Prostate gland (tissue), 2 donors: ENCODE data around the gene HSF2. TPM values are rescaled to one million over a fixed set of nuclear protein-coding genes. Genes with fewer than 3 reads are reported as not detected.

ENCODE experiments used
- DNase-seq: peaks from one replicate; pipeline ENCODE4 v3.0.0-alpha.2; 2019; ENCODE audit warnings: low spot score
- H3K27ac ChIP-seq, 2 donors: fragments of 200-600 bp; sonication (generic); 2 replicates each; pipeline ENCODE4 v1.5.1; 2017 to 2019
- H3K27me3 ChIP-seq: fragments of 200-600 bp; sonication (generic); replicated peaks from 2 replicates; pipeline ENCODE4 v1.5.1; 2019; ENCODE audit not compliant: insufficient read depth
- H3K36me3 ChIP-seq, 2 donors: fragments of 200-600 bp; sonication (generic); 1 replicate in 1 of 2; 2 replicates in 1 of 2; pipeline versions ENCODE4 v1.5.1 to v1.8.1; 2017 to 2019
- H3K4me1 ChIP-seq: fragments of 200-600 bp; sonication (generic); replicated peaks from 2 replicates; pipeline ENCODE4 v1.5.1; 2019
- H3K4me3 ChIP-seq, 2 donors: fragments of 200-600 bp; sonication (generic); 2 replicates each; pipeline ENCODE4 v1.5.1; 2017 to 2019
- H3K9me3 ChIP-seq: fragments of 200-600 bp; sonication (generic); 2 replicates; pipeline ENCODE4 v1.5.1; 2017
- CTCF ChIP-seq, 4 experiments: fragments of 200-600 bp in 2 of 4; fragments of 450-650 bp in 2 of 4; sonication (generic) in 2 of 4; IDR thresholded peaks; 1 replicate in 3 of 4; 2 replicates in 1 of 4; pipeline ENCODE4 v1.5.1; 2016 to 2019; ENCODE audit warnings: antibody characterized with exemption in 4 of 4, mild to moderate bottlenecking in 2 of 4, moderate library complexity in 2 of 4
- POLR2A ChIP-seq: fragments of 450-650 bp; IDR thresholded peaks from one replicate; pipeline ENCODE4 v1.6.1; 2016; ENCODE audit warnings: antibody characterized with exemption, mild to moderate bottlenecking
- POLR2AphosphoS5 ChIP-seq: sonication (generic); formaldehyde crosslinking; IDR thresholded peaks from one replicate; pipeline ENCODE4 v1.6.1; 2017; ENCODE audit warnings: antibody characterized with exemption
- WGBS: methylation state at CpG from one replicate; pipeline ENCODE4 v1.1.5; 2018; 5-methylcytosine and 5-hydroxymethylcytosine counted together
- intact Hi-C: fragments of 100-400 bp; cut with DNase I; formaldehyde crosslinking; loops from one replicate; pipeline ENCODE4 v1.14.2; 2022
- small RNA-seq, 2 donors: library from RNA; depleted of rRNA; stranded (forward); fragments of <200 nt; gene quantifications; one replicate each; pipeline ENCODE3, GENCODE V24; 2016
- total RNA-seq, 2 donors: library from RNA; depleted of rRNA; stranded (reverse); fragments of >200 nt; gene quantifications; one replicate each; pipeline ENCODE4 v1.1.0, GENCODE V29; 2016

Gene HSF2
- total RNA-seq, 2 donors from 2014 or later = 13.8 to 59.5 TPM

GRCh38 chr6:122472022-122472340 is 72.5 kb downstream of the HSF2 start:
- Histone ChIP-seq H3K9me3 (no peaks in the 10 kb centered on the region), H3K36me3 (no peaks in the 10 kb centered on the region), H3K4me3 (peak overlapping the region; percentile 84 to 87), H3K27me3 (no peaks in the 10 kb centered on the region), H3K4me1 (no peaks in the 10 kb centered on the region), H3K27ac (peak overlapping the region; percentile 95 to 98)
- intact Hi-C loops = no loop called here
- under 1% methylated on average over 8 of the region's 8 CpGs for WGBS
- no peak for DNase-seq
- TF ChIP-seq POLR2AphosphoS5 (no peak), CTCF (IDR thresholded peaks at IDR 0.05) (no peak), POLR2A (no peak)

GRCh38 chr6:122476131-122476530 is 76.7 kb downstream of the HSF2 start:
- Histone ChIP-seq H3K36me3 (no peaks in the 10 kb centered on the region), H3K4me1 (no peaks in the 10 kb centered on the region), H3K4me3 (no peak overlapping the region), H3K27me3 (no peaks in the 10 kb centered on the region), H3K27ac (no peak overlapping the region), H3K9me3 (no peaks in the 10 kb centered on the region)
- intact Hi-C loops = no loop called here
- no peak for DNase-seq
- TF ChIP-seq CTCF (IDR thresholded peaks at IDR 0.05) (peak in 2 of 4 experiments; percentile 19), POLR2A (no peak)

- intact Hi-C loops = no loop called here
- WGBS = 70% methylated on average over 7 of the region's 7 CpGs
- TF ChIP-seq POLR2A (no peak), POLR2AphosphoS5 (no peak), CTCF (IDR thresholded peaks at IDR 0.05) (no peak)
- Histone ChIP-seq H3K27me3 (no peaks in the 10 kb centered on the region), H3K4me3 (no peak overlapping the region), H3K27ac (no peak overlapping the region), H3K9me3 (no peaks in the 10 kb centered on the region), H3K36me3 (no peaks in the 10 kb centered on the region), H3K4me1 (no peaks in the 10 kb centered on the region)
- no peak for DNase-seq
Observed at GRCh38 chr6:122482750-122483080, 83.3 kb downstream of the HSF2 start.

Small RNA genes lying within 50 kb of the gene (small RNA-seq; reads per million reads assigned to genes)
- 0 reads per million in 2 donors for gene Z99129.1

Other genes starting within 250 kb of the HSF2 start
- 100 to 1,000 TPM; 159 to 165 TPM for gene SERINC1, start 72.2 kb downstream of the HSF2 start, total RNA-seq
- gene PKIB, start 210.8 kb downstream of the HSF2 start, total RNA-seq = 10 to 100 TPM in 1 of 2 donors, 1 to 10 TPM in 1; 2.6 to 12.8 TPM